ENCODE data around the gene GPRASP1. TPM values are rescaled to one million over a fixed set of nuclear protein-coding genes. Genes with fewer than 3 reads are reported as not detected.

The GPRASP1 gene
- total RNA-seq, 4 donors from 2014 or later = 9.9 to 18.5 (median 13.1) TPM

GRCh38 chrX:102696306-102696705, 45.0 kb downstream of the GPRASP1 start:
- DNase-seq (ENCODE audit: extremely low spot score) = no peak
- Histone ChIP-seq H3K4me1 (no peaks in the 10 kb centered on the region), H3K4me3 (no peak overlapping the region), H3K9me3 (peaks cover 0 to 6% (median 0%) of the 10 kb centered on the region in 4 donors), H3K36me3 (no peaks in the 10 kb centered on the region), H3K27ac (replicated peaks in 1 of 4) (no peak overlapping the region), H3K27me3 (peaks cover 0 to 2% (median 0%) of the 10 kb centered on the region in 4 donors)
- intact Hi-C loops (cut with DNase I) = no loop called here
- TF ChIP-seq CTCF (IDR thresholded peaks at IDR 0.05) (no peak), EP300 (IDR thresholded peaks at IDR 0.05) (no peak), POLR2A (IDR thresholded peaks at IDR 0.05; ENCODE audit: low read depth) (no peak), POLR2AphosphoS5 (IDR thresholded peaks at IDR 0.05) (no peak)

GRCh38 chrX:102697494-102697893, 46.2 kb downstream of the GPRASP1 start:
- H3K9me3 ChIP-seq = no peaks in the 10 kb centered on the region
- DNase-seq (ENCODE audit: extremely low spot score) = no peak
- peaks cover 0 to 12% (median 0%) of the 10 kb centered on the region in 4 donors for H3K27me3 ChIP-seq
- no peak overlapping the region for H3K4me3 ChIP-seq
- no peaks in the 10 kb centered on the region for H3K36me3 ChIP-seq
- intact Hi-C loops (cut with DNase I) = no loop called here
- no peaks in the 10 kb centered on the region for H3K4me1 ChIP-seq
- H3K27ac ChIP-seq (replicated peaks in 1 of 4) = no peak overlapping the region
- no peak for TF ChIP-seq CTCF (IDR thresholded peaks at IDR 0.05)
- TF ChIP-seq POLR2AphosphoS5 (IDR thresholded peaks at IDR 0.05) = no peak
- TF ChIP-seq POLR2A (IDR thresholded peaks at IDR 0.05; ENCODE audit: low read depth) = no peak
- no peak for TF ChIP-seq EP300 (IDR thresholded peaks at IDR 0.05)

Small RNA genes within 50 kb of the gene (small RNA-seq; reads per million reads assigned to genes)
- 0 reads per million in 3 donors for gene RNU6-589P

Other genes with a start within 250 kb of the GPRASP1 start
- under 1 TPM in 1 of 4 donors, not detected in 3; 0.42 TPM for gene NXF2B, start 211.5 kb upstream of the GPRASP1 start, total RNA-seq
- not detected for gene TCP11X2, start 179.7 kb upstream of the GPRASP1 start, total RNA-seq
- under 1 TPM in 1 of 4 donors, not detected in 3; 0.66 TPM for gene TMSB15A, start 134.7 kb upstream of the GPRASP1 start, total RNA-seq
- gene ARMCX5, start 52.0 kb upstream of the GPRASP1 start, total RNA-seq = 10 to 100 TPM in 2 of 4 donors, 1 to 10 TPM in 2; 9.9 to 11.1 (median 10.2) TPM
- gene GPRASP2, start 61.0 kb downstream of the GPRASP1 start, total RNA-seq = 10 to 100 TPM in 3 of 4 donors, 1 to 10 TPM in 1; 5.4 to 14.9 (median 10.7) TPM
- 1 to 10 TPM; 3.7 to 6.9 (median 4.6) TPM for gene GPRASP3, start 69.3 kb downstream of the GPRASP1 start, total RNA-seq

Data from esophagus muscularis mucosa (tissue), 4 donors.